MM.1S (cell line): Measurements from ENCODE around the gene ATOH8.

ENCODE experiments used
- DNase-seq: peaks from one replicate; pipeline ENCODE4 v3.0.0-alpha.2; 2015
- H2AFZ ChIP-seq: fragments of 300-600 bp; sonication (generic); 2 replicates; pipeline ENCODE4 v1.6.0; 2016; ENCODE audit warnings: antibody characterized with exemption, low read length
- H3F3A ChIP-seq: fragments of 300-600 bp; sonication (generic); 2 replicates; pipeline ENCODE4 v1.6.1; 2016; ENCODE audit warnings: mild to moderate bottlenecking, antibody characterized with exemption, low read length, moderate library complexity, mixed read lengths; ENCODE audit not compliant: insufficient read depth
- H3K27ac ChIP-seq: fragments of 300-600 bp; sonication (generic); 2 replicates; pipeline ENCODE4 v1.5.1; 2016; ENCODE audit warnings: mild to moderate bottlenecking, low read length
- H3K27me3 ChIP-seq: fragments of 300-600 bp; sonication (generic); replicated peaks from 2 replicates; pipeline ENCODE4 v1.6.0; 2016; ENCODE audit warnings: low read length; ENCODE audit not compliant: insufficient read depth
- H3K36me3 ChIP-seq: fragments of 300-600 bp; sonication (generic); replicated peaks from 2 replicates; pipeline ENCODE4 v1.6.1; 2016; ENCODE audit warnings: mild to moderate bottlenecking, low read length, mixed read lengths; ENCODE audit not compliant: insufficient read depth
- H3K4me1 ChIP-seq: fragments of 300-600 bp; sonication (generic); 2 replicates; pipeline ENCODE4 v1.6.1; 2016; ENCODE audit warnings: low read length, mixed read lengths
- H3K4me2 ChIP-seq: fragments of 300-600 bp; sonication (generic); 2 replicates; pipeline ENCODE4 v1.6.0; 2016; ENCODE audit warnings: low read depth, low read length
- H3K4me3 ChIP-seq: fragments of 300-600 bp; sonication (generic); 2 replicates; pipeline ENCODE4 v1.5.1; 2016; ENCODE audit warnings: low read length, mixed read lengths
- H3K79me2 ChIP-seq: fragments of 300-600 bp; sonication (generic); 2 replicates; pipeline ENCODE4 v1.6.1; 2016; ENCODE audit warnings: mixed run types, low read length, mixed read lengths
- H3K9ac ChIP-seq: fragments of 300-600 bp; sonication (generic); 2 replicates; pipeline ENCODE4 v1.6.1; 2016; ENCODE audit warnings: low read length, mixed read lengths
- H3K9me2 ChIP-seq: fragments of 300-600 bp; sonication (generic); replicated peaks from 2 replicates; pipeline ENCODE4 v1.6.1; 2016; ENCODE audit warnings: mild to moderate bottlenecking, low read length, mixed read lengths; ENCODE audit not compliant: insufficient read depth
- H3K9me3 ChIP-seq: fragments of 300-600 bp; sonication (generic); replicated peaks from 2 replicates; pipeline ENCODE4 v1.6.1; 2016; ENCODE audit warnings: mild to moderate bottlenecking, low read length, mixed read lengths; ENCODE audit not compliant: insufficient read depth
- H4K20me1 ChIP-seq: fragments of 300-600 bp; sonication (generic); 2 replicates; pipeline ENCODE4 v1.6.1; 2016; ENCODE audit warnings: mild to moderate bottlenecking, low read length, moderate library complexity, mixed read lengths; ENCODE audit not compliant: insufficient read depth
- CTCF ChIP-seq: fragments of 300-600 bp; sonication (generic); IDR thresholded peaks from 2 replicates; pipeline ENCODE4 v1.5.1; 2016; ENCODE audit warnings: antibody characterized with exemption, low read length, mixed read lengths
- EZH2 ChIP-seq: fragments of 300-600 bp; sonication (generic); optimal IDR thresholded peaks from 2 replicates; pipeline ENCODE3; 2017; ENCODE audit warnings: low read depth, mild to moderate bottlenecking, antibody characterized with exemption, low read length, mixed read lengths
- EZH2phosphoT487 ChIP-seq: fragments of 300-600 bp; sonication (generic); IDR thresholded peaks from 2 replicates; pipeline ENCODE4 v1.6.1; 2018; ENCODE audit warnings: antibody characterized with exemption, low read length

ATOH8 gene

GRCh38 chr2:85724731-85725181, 29.0 kb upstream of the ATOH8 start:
- Histone ChIP-seq H3K4me2 (no peak overlapping the region), H3K27me3 (no peaks in the 10 kb centered on the region), H3F3A (no peaks in the 10 kb centered on the region), H3K36me3 (no peaks in the 10 kb centered on the region), H3K4me1 (0 out of 2 replicates have a peak, but pooled peaks cover 4% of the 10 kb centered on the region), H3K9me3 (no peaks in the 10 kb centered on the region), H2AFZ (no peak overlapping the region), H3K9me2 (no peaks in the 10 kb centered on the region), H4K20me1 (no peaks in the 10 kb centered on the region), H3K27ac (no peak overlapping the region), H3K79me2 (no peaks in the 10 kb centered on the region), H3K4me3 (no peak overlapping the region), H3K9ac (no peak overlapping the region)
- TF ChIP-seq EZH2phosphoT487 (no peak), EZH2 (no peak), CTCF (no peak)
- no peak for DNase-seq

DNA sequence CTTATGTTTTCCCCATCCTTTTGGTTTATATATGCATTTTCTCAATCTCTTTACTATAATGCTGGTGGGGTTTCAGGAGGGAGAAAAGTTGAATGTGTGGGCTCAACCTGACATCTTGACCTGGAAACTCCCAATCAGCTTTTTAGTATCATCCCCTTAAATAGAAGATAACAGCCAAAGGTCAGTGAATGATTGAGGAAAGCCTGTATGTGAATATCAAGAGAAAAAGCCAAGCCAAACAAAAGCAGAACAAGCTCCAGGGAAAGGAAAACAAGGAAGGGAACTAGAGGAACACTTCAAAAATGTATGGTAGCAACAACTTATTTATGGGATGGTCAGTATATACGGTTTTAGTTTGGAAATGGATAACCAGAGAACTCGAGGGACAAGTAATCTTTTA, 28.3 kb upstream of the ATOH8 start:
- Histone ChIP-seq H3K4me1 (0 out of 2 replicates have a peak, but pooled peaks cover 4% of the 10 kb centered on the region), H3K4me3 (no peak overlapping the region), H2AFZ (no peak overlapping the region), H3K9me2 (no peaks in the 10 kb centered on the region), H3K27ac (no peak overlapping the region), H3K4me2 (no peak overlapping the region), H3K27me3 (no peaks in the 10 kb centered on the region), H3K9me3 (no peaks in the 10 kb centered on the region), H3K79me2 (no peaks in the 10 kb centered on the region), H3K36me3 (no peaks in the 10 kb centered on the region), H3K9ac (no peak overlapping the region), H4K20me1 (no peaks in the 10 kb centered on the region), H3F3A (no peaks in the 10 kb centered on the region)
- DNase-seq: no peak
- TF ChIP-seq EZH2phosphoT487: no peak
- no peak for TF ChIP-seq EZH2
- TF ChIP-seq CTCF: no peak

- Histone ChIP-seq H2AFZ (no peak overlapping the region), H3K9ac (no peak overlapping the region), H3F3A (no peaks in the 10 kb centered on the region), H3K79me2 (no peaks in the 10 kb centered on the region), H3K27ac (no peak overlapping the region), H3K4me2 (no peak overlapping the region), H3K9me2 (no peaks in the 10 kb centered on the region), H3K27me3 (no peaks in the 10 kb centered on the region), H4K20me1 (no peaks in the 10 kb centered on the region), H3K4me3 (no peak overlapping the region), H3K9me3 (no peaks in the 10 kb centered on the region), H3K4me1 (0 out of 2 replicates have a peak, but pooled peaks cover 4% of the 10 kb centered on the region), H3K36me3 (no peaks in the 10 kb centered on the region)
- DNase-seq: no peak
- TF ChIP-seq CTCF: no peak
- no peak for TF ChIP-seq EZH2phosphoT487
Measured at GRCh38 chr2:85727798-85728197, 26.0 kb upstream of the ATOH8 start.
